HG03378 (cell line): ENCODE results near the gene ZBED5.
A peak's percentile ranks its signal among the peaks of the same experiment; 100 is the strongest.
"Not testable (repeated sequence)": the region's sequence is repeated elsewhere in the genome, so short reads cannot be mapped to it uniquely, and the experiment has no call there.

ENCODE experiments used
- ATAC-seq: cut with Tn5 transposase; IDR thresholded peaks from one replicate; pipeline ENCODE4 v1.9.1; 2021; ENCODE audit warnings: mild to moderate bottlenecking, moderate library complexity; ENCODE audit not compliant: unreplicated experiment

The ZBED5 gene

GRCh38 chr11:10857709-10858438 lies at the start of gene ZBED5:
ZBED5 (minus strand) TSS chr11:10858053; CDS start chr11:10854945, 3,108 bp downstream.
- peak; percentile 90 for ATAC-seq

DNA sequence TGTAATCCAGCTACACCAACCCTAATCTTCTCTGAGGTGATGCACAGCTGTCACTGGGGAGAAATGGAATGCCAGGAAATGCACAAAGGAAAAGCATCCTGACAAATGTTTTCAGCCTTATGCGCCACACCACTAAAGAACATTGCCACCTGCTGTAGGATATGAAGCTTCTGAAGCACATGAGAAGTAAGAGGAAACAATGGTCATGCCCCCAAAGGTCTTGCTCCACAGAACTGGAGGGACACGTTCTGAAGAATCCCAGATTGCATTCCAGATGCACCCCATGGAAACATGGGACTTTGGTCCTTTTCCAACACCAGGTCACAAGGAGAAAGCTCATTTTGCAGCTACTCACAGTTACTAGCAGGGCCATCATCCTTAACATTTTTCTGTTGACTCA lies 48.7 kb upstream of the ZBED5 start:
- no peak for ATAC-seq

- no peak for ATAC-seq
These were observed 44.6 kb upstream of the ZBED5 start for GRCh38 chr11:10902301-10903063.

DNA sequence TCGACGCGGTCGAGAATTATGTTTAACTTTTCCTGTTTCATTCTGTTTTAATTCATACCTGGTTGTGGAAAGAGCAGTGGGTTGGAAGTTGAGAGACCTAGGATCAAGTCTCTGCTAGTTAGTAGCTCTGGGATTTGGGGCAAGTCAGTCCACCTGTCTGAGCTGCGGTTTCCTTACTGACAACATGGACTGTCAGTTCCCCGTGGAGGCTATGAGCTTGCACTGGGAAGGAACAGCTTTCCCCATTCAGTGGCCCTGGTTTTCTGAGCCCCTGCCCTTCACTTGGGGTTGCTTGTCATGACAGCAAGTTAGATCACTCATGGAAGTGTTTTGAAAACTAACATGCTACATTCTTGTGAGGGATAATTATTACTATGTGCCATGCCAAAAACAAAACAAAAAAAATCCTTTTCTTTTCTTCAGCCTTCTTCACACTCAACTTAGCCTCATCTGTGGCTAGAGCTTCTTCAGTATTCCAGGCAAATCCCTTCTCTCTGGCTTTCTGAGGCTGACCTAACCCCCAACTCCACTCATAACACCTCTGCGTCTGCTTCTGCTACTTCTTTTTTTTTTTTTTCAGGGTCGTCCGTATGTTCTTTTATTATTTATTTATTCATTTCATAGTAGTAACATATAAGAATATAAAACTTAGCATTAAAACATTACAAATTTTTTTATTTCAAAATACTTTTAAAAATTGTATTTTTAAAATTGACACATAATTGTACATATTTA lies 43.0 kb upstream of the ZBED5 start:
- ATAC-seq = no peak

DNA sequence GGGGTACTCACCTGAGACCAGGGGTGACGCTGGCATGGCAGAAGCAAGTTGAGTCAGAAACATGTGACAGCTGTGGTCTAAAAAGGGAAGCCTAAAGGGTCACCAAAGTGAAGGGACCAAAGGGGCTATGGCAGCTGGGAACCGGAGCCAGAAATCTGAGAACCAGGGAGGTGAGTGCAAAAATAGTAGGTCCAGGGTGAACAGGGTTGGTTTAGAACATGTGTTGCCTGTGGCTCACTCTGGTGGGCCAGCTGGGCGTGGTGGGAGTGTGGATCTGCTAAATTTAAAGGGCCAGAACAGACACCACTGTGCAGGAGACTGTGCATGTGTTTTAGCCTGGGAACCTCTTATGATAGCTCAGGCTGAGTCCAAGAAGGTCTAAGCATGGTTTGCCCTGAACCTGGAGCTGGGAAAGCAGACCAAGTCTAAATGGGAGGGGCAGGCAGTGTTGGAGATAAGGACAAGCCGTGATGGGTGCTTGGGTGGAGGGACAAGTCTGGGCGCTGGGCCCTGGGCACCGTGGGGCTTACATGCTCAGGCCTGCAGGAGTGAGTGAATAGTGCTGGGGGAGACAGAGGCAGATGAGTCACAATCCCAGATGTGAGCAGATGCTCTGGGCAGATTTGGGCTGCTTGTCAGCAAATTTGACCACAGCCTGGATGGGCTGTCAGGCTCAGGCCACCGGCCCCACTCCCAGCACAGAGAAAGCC lies 41.4 kb upstream of the ZBED5 start:
- ATAC-seq = peak; percentile 19

GRCh38 chr11:10898763-10899025 lies 40.8 kb upstream of the ZBED5 start:
- no peak for ATAC-seq

- ATAC-seq = no peak
These were observed 40.3 kb upstream of the ZBED5 start for GRCh38 chr11:10898003-10898762.

GRCh38 chr11:10897150-10897549 lies 39.3 kb upstream of the ZBED5 start:
- no peak for ATAC-seq

DNA sequence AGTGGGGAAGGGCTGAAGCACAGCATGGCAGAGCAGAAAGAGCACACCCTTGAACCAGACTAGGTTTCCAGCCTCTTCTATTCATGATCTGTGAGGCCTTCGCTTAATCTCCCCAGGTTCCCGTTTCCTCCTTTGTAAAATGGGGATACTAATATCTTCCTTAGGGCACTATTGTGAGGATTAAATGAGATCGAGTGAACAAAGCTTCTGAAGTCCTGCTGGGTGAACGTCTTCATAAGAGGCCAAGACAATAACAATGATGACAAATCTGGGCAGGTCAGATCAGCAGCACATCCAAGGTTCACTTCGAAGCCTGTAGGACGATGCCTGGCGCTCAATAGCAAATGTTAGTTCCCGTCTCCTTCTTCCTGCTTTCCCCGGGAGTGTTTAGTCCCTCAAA lies 38.6 kb upstream of the ZBED5 start:
- ATAC-seq = no peak

DNA sequence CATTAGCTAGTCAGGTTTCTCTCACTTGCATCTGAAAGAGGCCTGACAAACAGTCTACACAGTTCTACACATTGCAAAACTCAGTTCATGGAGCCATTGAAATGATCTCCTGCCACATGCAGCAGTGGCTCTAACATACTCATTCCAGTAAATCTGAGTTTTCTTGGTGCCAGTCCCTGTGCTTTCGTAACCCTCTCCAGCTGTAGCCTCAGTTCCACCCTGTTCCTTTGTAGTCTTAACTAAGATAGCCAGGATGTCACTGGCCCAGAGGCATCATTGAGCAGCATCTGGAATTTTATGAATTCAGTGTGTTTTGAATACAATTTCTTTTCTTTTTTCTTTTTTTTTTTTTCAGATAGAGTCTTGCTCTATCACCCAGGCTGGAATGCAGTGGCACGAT lies 37.4 kb upstream of the ZBED5 start:
- ATAC-seq = no peak

DNA sequence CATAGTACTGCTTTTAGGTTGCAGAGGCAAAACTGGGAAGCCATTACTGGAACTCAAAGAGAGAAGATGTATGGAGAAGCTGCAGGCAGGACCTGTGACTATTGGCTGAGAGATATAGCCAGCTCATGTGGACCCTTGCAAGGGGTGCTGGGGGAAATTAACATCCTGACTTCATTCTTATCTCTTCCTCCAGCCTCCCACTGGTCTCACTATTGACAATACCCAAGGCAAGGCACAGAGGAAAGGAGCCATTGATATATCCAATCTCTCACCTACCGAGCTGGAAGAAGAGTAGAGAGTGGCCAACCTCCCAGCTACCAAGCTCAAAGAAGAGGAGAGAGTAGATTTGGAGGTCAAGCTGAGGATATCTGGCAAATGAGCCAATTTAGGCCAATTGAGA lies 36.8 kb upstream of the ZBED5 start:
- no peak for ATAC-seq

- no peak for ATAC-seq
These were observed 35.9 kb upstream of the ZBED5 start for GRCh38 chr11:10893714-10894151.

DNA sequence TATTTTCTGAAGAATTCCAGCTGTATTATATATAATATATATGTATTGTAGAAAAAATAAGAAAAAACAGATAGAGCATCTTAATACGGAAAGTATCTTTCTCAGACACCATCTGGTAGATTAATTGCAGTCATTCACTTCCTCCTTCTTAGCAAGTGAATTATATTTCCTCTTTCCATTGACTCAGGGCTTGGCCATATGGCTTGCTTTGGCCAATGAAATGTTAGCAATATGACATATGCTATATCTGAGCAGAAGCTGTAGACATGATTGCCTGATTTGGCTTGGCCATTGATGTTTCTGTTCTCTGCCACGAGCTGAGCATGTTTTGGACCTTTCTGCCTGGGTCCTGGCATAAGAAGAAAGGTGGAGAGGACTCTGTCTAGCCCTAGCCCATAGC lies 34.4 kb upstream of the ZBED5 start:
- no peak for ATAC-seq

DNA sequence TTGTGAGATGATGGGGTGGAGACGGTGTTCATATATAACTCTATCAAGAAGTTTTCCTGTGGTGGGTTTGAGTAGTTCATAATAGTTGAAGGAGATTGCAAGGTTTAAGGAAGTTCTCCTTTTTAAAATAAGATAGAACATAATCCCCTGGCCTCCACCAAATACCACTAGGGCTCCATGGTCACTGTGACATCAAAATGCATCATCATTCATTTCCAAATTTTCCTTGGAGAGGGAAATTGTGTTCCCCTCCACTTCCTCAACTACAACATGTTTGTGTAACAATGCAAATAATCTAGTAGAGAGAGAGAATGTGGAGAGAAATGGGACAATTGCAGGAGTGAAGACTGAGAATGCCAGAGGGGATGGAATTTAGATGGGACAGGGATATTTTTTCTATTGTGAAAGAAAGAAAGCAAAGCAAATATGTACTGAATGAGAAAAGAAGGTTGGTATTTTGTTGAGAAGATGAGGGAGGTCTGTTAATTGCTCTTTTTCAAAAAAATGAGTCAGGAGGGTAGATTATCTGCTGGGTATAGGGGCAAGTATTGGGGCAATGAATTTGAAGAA lies 33.4 kb upstream of the ZBED5 start:
- no peak for ATAC-seq

- not testable (repeated sequence) for ATAC-seq
These were observed 32.2 kb upstream of the ZBED5 start for GRCh38 chr11:10890083-10890482.

- no peak for ATAC-seq
These were observed 29.5 kb upstream of the ZBED5 start for GRCh38 chr11:10887307-10887706.

- ATAC-seq = no peak
These were observed 28.9 kb upstream of the ZBED5 start for GRCh38 chr11:10886652-10887250.

- ATAC-seq = no peak
These were observed 28.0 kb upstream of the ZBED5 start for GRCh38 chr11:10885703-10886363.

DNA sequence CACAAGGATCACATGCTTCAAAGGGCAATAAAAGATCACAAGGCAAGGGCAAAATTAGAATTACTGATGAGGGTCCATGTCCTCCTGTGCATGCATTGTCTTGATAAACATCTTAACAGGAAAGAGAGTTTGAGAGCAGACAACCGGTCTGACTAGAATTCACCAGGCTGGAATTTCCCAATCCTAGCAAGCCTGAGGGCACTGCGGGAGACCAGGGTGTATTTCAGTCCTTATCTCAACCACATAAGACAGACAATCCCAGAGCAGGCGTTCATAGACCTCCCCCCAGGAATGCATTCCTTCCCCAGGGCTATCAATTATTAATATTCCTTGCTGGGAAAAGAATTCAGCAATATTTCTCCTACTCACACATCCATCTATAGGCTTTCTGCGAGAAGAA lies 26.4 kb upstream of the ZBED5 start:
- not testable (repeated sequence) for ATAC-seq
